ENCODE results near the gene SLC22A2.

The SLC22A2 gene

GRCh38 chr6:160227038-160227768 is 31.4 kb downstream of the SLC22A2 start:
- no peaks in the 10 kb centered on the region for H3K27me3 ChIP-seq (replicated peaks; ENCODE audit: control insufficient read depth, insufficient read depth, low read length)
- no peak for DNase-seq (ENCODE audit: extremely low read depth, insufficient read length)
- no peak overlapping the region for H3K4me3 ChIP-seq (replicated peaks; ENCODE audit: low read depth, low read length)
- TF ChIP-seq CTCF (IDR thresholded peaks at IDR 0.05; ENCODE audit: insufficient read depth, low read length, poor library complexity, severe bottlenecking), result no peak
- no peaks in the 10 kb centered on the region for H3K36me3 ChIP-seq (ENCODE audit: control insufficient read depth, insufficient read depth, low read length)

- DNase-seq (ENCODE audit: extremely low read depth, insufficient read length), result no peak
- Histone ChIP-seq H3K36me3 (ENCODE audit: control insufficient read depth, insufficient read depth, low read length) (no peaks in the 10 kb centered on the region), H3K4me3 (replicated peaks; ENCODE audit: low read depth, low read length) (no peak overlapping the region), H3K27me3 (replicated peaks; ENCODE audit: control insufficient read depth, insufficient read depth, low read length) (no peaks in the 10 kb centered on the region)
- TF ChIP-seq CTCF (IDR thresholded peaks at IDR 0.05; ENCODE audit: insufficient read depth, low read length, poor library complexity, severe bottlenecking), result no peak
Measured at GRCh38 chr6:160226118-160226591, 32.5 kb downstream of the SLC22A2 start.

- Histone ChIP-seq H3K4me3 (replicated peaks; ENCODE audit: low read depth, low read length) (no peak overlapping the region), H3K27me3 (replicated peaks; ENCODE audit: control insufficient read depth, insufficient read depth, low read length) (no peaks in the 10 kb centered on the region), H3K36me3 (ENCODE audit: control insufficient read depth, insufficient read depth, low read length) (no peaks in the 10 kb centered on the region)
- no peak for DNase-seq (ENCODE audit: extremely low read depth, insufficient read length)
- TF ChIP-seq CTCF (IDR thresholded peaks at IDR 0.05; ENCODE audit: insufficient read depth, low read length, poor library complexity, severe bottlenecking), result no peak
Measured at GRCh38 chr6:160224639-160225237, 33.9 kb downstream of the SLC22A2 start.

- no peak for DNase-seq (ENCODE audit: extremely low read depth, insufficient read length)
- H3K27me3 ChIP-seq (replicated peaks; ENCODE audit: control insufficient read depth, insufficient read depth, low read length), result no peaks in the 10 kb centered on the region
- no peak for TF ChIP-seq CTCF (IDR thresholded peaks at IDR 0.05; ENCODE audit: insufficient read depth, low read length, poor library complexity, severe bottlenecking)
- no peaks in the 10 kb centered on the region for H3K36me3 ChIP-seq (ENCODE audit: control insufficient read depth, insufficient read depth, low read length)
- no peak overlapping the region for H3K4me3 ChIP-seq (replicated peaks; ENCODE audit: low read depth, low read length)
Measured at GRCh38 chr6:160222491-160222890, 36.1 kb downstream of the SLC22A2 start.

GRCh38 chr6:160221918-160222317 is 36.7 kb downstream of the SLC22A2 start:
- H3K36me3 ChIP-seq (ENCODE audit: control insufficient read depth, insufficient read depth, low read length), result no peaks in the 10 kb centered on the region
- H3K4me3 ChIP-seq (replicated peaks; ENCODE audit: low read depth, low read length), result no peak overlapping the region
- H3K27me3 ChIP-seq (replicated peaks; ENCODE audit: control insufficient read depth, insufficient read depth, low read length), result no peaks in the 10 kb centered on the region
- TF ChIP-seq CTCF (IDR thresholded peaks at IDR 0.05; ENCODE audit: insufficient read depth, low read length, poor library complexity, severe bottlenecking), result no peak
- no peak for DNase-seq (ENCODE audit: extremely low read depth, insufficient read length)

Data from GM06990 (cell line).